Tibial nerve (tissue), 3 donors: ENCODE measurements around the gene ALOXE3.

ENCODE experiments used
- EP300 ChIP-seq, 2 donors: sonication (generic); formaldehyde crosslinking; IDR thresholded peaks; one replicate each; pipeline ENCODE4 v1.6.1; 2017; ENCODE audit warnings: antibody characterized with exemption in 2 of 2, mild to moderate bottlenecking in 1 of 2
- POLR2A ChIP-seq, 2 donors: fragments of 450-650 bp; IDR thresholded peaks; one replicate each; pipeline ENCODE4 v1.6.1; 2017; ENCODE audit warnings: antibody characterized with exemption in 2 of 2, mild to moderate bottlenecking in 2 of 2, moderate library complexity in 2 of 2

DNA sequence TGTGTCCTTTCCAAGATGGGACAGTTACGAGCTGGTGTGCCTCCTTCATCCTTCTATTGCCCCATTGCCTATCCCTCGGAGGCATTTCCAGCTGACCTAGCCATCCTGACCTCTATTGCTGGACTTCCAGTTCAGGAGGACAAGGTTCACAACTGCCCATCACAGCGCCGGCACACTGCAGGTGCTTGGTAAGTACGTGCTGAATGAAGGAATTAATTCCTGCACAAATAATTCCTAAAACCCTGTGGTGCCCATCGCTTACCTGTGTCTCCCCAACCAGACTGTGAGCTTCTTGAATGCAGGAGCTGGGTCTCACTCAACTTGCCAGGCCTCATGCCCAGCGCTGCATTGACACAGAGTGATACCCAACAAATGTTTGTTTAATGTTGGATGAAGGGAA, 66.5 kb downstream of the ALOXE3 start:
- TF ChIP-seq POLR2A (IDR thresholded peaks at IDR 0.05) (no peak), EP300 (IDR thresholded peaks at IDR 0.05) (no peak)
